GM19193 (cell line): ENCODE data around the gene GNA12.

Experiments used
- POLR2A ChIP-seq: IDR thresholded peaks from 4 replicates; pipeline ENCODE4 v1.6.1; 2011; ENCODE audit not compliant: insufficient read depth, insufficient read length; ENCODE audit errors: extremely low read depth

GNA12 gene

DNA sequence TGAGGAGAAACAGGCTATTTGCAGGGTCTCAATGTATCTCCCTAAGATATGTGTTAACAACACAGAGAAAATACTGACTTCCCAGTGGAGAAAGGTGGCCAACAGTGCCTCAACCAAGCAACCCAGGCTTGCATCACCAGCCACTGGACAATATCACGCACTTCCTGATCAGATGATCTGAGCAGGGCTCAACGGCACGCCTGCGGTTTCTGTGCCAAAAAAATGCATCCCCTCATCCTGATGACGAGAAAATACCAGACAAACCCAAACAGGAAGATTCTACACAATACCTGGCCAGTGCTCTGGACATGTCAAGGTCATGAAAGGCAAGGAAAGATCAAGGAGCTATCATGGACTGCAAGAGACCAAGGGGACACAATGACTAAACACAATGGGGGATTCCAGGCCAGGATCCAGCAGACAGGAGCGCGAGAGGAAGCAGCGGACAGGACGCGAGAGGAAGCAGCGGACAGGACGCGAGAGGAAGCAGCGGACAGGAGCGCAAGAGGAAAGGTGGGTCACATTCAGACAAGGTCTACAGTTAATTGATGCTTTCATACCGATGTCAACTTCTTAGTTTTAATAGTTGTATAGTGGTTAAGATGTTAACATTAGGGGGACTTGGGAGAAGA lies 51.1 kb downstream of the GNA12 start:
- TF ChIP-seq POLR2A, result no peak

- TF ChIP-seq POLR2A, result no peak
Measured at GRCh38 chr7:2792235-2792634, 51.9 kb downstream of the GNA12 start.

DNA sequence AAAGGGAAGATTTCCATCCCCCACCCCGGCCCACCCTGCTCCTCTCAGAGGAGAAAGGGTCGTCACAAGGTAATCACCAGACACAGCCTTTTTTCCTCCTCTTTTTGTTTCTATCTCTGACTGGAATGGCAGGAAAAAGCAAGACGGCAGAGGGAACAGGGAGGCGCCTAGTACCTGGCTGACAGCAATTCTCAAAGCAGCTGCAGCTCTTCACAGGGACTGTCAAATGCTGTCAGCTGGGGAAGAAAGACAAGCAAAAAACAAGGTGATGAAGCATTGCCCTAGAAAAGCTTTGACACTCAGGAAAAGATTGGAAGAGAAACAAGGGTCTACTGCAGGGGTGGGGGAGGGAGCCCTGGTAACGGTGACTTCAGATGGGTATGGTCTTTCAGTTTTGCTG lies 52.7 kb downstream of the GNA12 start:
- TF ChIP-seq POLR2A, result no peak

DNA sequence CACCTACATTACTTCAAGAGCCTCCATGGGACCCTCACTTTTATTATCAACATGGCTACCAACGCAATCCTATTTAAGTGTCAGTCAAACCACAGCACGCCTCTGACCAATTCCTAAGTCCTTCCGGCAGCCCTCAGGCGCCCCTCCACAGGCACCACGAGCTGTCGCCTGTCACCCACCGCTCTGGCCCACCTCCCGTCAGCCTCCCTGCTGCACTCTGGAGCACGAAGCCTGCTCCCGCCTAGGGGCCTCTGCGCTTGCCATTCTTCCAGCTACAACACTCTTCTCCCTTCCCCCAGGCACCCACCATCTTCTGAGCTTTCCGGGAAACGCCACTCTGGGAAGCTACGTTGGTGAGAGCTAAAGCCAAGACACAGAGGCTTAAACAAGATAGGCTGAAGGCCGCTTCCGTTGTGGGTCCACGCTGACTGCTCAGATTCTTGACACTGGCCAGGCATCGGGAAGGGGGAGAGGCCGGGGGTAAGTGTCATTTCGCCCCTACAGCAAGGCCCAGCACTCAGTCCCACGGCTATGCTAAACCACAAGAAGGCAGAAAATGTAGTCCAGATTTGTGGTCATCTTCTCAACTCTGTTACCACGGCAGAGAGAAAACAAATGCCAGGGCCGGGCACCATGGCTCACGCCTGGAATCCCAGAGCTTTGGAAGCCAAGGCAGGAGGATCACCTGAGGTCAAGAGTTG lies 56.7 kb downstream of the GNA12 start:
- TF ChIP-seq POLR2A, result no peak

- no peak for TF ChIP-seq POLR2A
Measured at GRCh38 chr7:2786607-2787116, 57.4 kb downstream of the GNA12 start.

- no peak for TF ChIP-seq POLR2A
Measured at GRCh38 chr7:2785071-2785500, 59.0 kb downstream of the GNA12 start.

DNA sequence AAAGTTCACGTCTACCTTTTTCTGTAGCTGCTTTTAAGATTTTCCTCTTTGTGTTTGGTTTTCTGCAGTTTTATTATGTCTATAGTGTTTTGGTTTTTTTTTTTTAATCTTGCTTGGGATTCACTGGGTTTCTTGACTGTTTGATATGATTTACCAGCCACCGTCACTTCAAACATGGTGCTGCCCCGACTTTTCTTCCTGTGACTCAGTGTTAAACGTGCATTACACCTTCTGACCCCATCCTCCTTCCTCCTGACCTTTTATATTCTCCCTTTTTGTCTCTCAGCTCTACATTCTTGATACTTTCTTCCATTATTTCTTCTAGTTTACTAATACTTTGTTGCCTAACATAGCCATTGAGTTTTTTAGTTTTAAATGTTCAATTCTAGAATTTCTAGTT lies 61.5 kb downstream of the GNA12 start:
- no peak for TF ChIP-seq POLR2A

DNA sequence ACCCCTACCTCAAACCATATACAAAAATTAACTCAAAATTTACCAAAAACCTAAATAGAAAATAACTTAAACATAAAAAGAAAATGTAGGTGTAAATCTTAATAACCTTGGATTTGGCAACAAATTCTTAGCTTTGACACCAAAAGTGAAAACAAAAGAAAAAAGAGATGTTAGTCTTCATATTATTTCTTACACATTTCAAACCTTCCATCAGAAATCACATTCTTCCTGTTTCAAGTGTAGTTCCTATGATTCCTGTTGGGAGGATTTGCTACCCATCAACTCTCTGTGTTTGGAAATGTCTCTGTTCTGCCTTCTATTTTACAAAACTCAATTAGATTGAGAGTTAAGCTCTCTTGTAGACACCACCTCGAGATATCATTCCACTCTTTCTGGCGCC lies 62.0 kb downstream of the GNA12 start:
- no peak for TF ChIP-seq POLR2A

GRCh38 chr7:2781636-2782035 lies 62.5 kb downstream of the GNA12 start:
- no peak for TF ChIP-seq POLR2A

GRCh38 chr7:2779051-2779450 lies 65.1 kb downstream of the GNA12 start:
- TF ChIP-seq POLR2A, result no peak

- no peak for TF ChIP-seq POLR2A
Measured at GRCh38 chr7:2777898-2778535, 66.1 kb downstream of the GNA12 start.

DNA sequence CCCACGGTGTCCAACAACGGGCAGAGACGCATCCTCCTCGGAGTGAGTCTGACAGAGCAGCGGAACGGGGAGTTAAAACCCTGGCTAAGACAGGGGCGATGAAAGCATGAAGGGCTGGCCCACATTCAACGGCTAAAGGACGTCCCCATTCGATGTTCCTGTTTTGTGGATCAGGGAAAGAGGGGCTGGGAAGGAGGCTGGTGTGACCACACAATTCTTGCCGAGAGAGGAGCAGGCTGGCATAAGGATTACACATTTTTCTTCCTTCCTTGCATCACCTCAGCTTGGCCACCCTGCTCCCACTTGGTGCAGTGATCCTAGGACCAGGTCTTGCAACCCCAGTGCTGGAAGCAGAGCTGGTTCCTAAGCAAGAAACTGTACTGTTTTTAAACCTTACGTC lies 67.7 kb downstream of the GNA12 start:
- no peak for TF ChIP-seq POLR2A

- no peak for TF ChIP-seq POLR2A
Measured at GRCh38 chr7:2775785-2776184, 68.3 kb downstream of the GNA12 start.

- no peak for TF ChIP-seq POLR2A
Measured at GRCh38 chr7:2775376-2775775, 68.7 kb downstream of the GNA12 start.

DNA sequence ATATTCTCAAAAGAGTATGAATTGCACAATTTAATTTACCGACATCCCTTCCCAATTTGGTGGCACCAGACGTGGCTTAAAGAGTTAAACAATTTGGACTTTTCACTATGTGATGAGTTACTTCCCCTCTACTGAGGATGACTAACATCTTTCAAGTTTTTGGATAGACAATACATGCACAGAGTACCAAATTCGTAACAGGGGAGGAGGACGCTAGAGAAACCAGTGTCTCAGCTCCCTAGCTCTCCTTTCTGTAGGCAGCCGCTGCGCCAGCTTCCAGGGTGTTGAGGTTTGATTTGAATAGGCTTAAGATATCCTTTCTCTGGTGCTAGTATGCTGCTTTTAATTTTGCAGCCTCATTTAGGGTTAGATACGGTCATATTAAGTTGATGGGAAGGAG lies 69.2 kb downstream of the GNA12 start:
- TF ChIP-seq POLR2A, result no peak

DNA sequence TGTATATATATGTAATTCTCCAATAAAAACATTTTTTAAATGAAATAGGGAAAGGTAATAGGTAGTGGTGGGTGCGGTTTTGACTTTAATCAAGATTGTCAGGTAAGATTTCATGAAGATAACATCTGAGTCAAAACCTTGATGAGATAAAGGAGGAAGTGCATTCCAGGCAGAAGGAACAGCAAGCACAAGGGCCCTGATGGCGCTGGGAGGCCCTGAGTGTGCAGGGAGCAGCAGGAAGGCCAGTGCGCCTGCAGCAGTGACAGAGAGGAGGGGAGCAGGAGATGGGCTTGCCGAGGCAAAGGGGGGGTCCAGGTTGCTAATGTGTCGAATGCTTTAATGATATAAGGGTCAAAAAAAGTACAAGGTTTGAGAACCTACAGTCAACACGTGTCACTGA lies 69.8 kb downstream of the GNA12 start:
- no peak for TF ChIP-seq POLR2A
